ENCODE measurements around the gene ZNF768.

Gene ZNF768

GRCh38 chr16:30527635-30528178 lies 1.3 kb upstream of the ZNF768 start:
- Histone ChIP-seq H3K23ac (ENCODE audit: low read length) (no peak overlapping the region), H3K36me3 (ENCODE audit: control insufficient read depth in 1 of 2, insufficient read depth in 2 of 2, low read length in 2 of 2) (peaks cover 21% of the 10 kb centered on the region in 2 experiments), H2AK5ac (ENCODE audit: low read length) (peak overlapping the region; percentile 52), H3K14ac (ENCODE audit: low read length) (peak overlapping the region; percentile 63), H4K91ac (ENCODE audit: low read depth, low read length) (peak overlapping the region; percentile 87), H3K79me2 (ENCODE audit: control insufficient read depth, insufficient read depth, low read length, poor library complexity) (peaks cover 6% of the 10 kb centered on the region), H3K27ac (ENCODE audit: low read depth, low read length) (peak overlapping the region; percentile 87), H2AFZ (ENCODE audit: insufficient read depth, low read length, poor library complexity) (peak overlapping the region; percentile 86), H3K79me1 (ENCODE audit: low read length) (peaks cover 11% of the 10 kb centered on the region), H3K4me3 (ENCODE audit: low read depth, low read length) (no peak overlapping the region), H4K12ac (ENCODE audit: low read depth, low read length) (peak overlapping the region; percentile 23), H3K4ac (ENCODE audit: low read depth, low read length) (peak overlapping the region; percentile 41), H2BK12ac (ENCODE audit: low read length) (peak overlapping the region; percentile 28), H2BK120ac (ENCODE audit: insufficient read depth, low read length, poor library complexity) (peak overlapping the region; percentile 37), H3K27me3 (ENCODE audit: insufficient read depth, low read length) (no peaks in the 10 kb centered on the region), H3K4me1 (ENCODE audit: control insufficient read depth in 1 of 2, insufficient read depth in 2 of 2, low read length in 2 of 2) (peaks cover 3 to 14% of the 10 kb centered on the region in 2 experiments), H4K8ac (ENCODE audit: low read depth, low read length) (peak overlapping the region; percentile 76), H3K9me3 (ENCODE audit: insufficient read depth, low read depth, low read length) (peaks cover 1% of the 10 kb centered on the region), H3K18ac (ENCODE audit: low read length) (peak overlapping the region; percentile 64), H2BK5ac (ENCODE audit: low read depth, low read length, poor library complexity) (peak overlapping the region; percentile 86), H3K9ac (ENCODE audit: low read length) (peak overlapping the region; percentile 0), H3K4me2 (ENCODE audit: low read length) (peak overlapping the region; percentile 56)
- WGBS (ENCODE audit: extremely low coverage, insufficient coverage, insufficient read length) = no CpG with 5 or more reads among the region's 14 CpGs
- DNase-seq = peak; percentile 97 to 99

- Histone ChIP-seq H4K91ac (ENCODE audit: low read depth, low read length) (peak overlapping the region; percentile 87), H3K79me2 (ENCODE audit: control insufficient read depth, insufficient read depth, low read length, poor library complexity) (peaks cover 6% of the 10 kb centered on the region), H2AFZ (ENCODE audit: insufficient read depth, low read length, poor library complexity) (peak overlapping the region; percentile 72), H3K4me1 (ENCODE audit: control insufficient read depth in 1 of 2, insufficient read depth in 2 of 2, low read length in 2 of 2) (peaks cover 3 to 14% of the 10 kb centered on the region in 2 experiments), H3K14ac (ENCODE audit: low read length) (peak overlapping the region; percentile 88), H3K79me1 (ENCODE audit: low read length) (peaks cover 11% of the 10 kb centered on the region), H2AK5ac (ENCODE audit: low read length) (peak overlapping the region; percentile 18), H3K4ac (ENCODE audit: low read depth, low read length) (peak overlapping the region; percentile 66), H3K36me3 (ENCODE audit: control insufficient read depth in 1 of 2, insufficient read depth in 2 of 2, low read length in 2 of 2) (peaks cover 14 to 15% of the 10 kb centered on the region in 2 experiments), H4K12ac (ENCODE audit: low read depth, low read length) (peak overlapping the region; percentile 83), H3K23ac (ENCODE audit: low read length) (no peak overlapping the region), H4K8ac (ENCODE audit: low read depth, low read length) (peak overlapping the region; percentile 78), H3K18ac (ENCODE audit: low read length) (peak overlapping the region; percentile 94), H3K4me2 (ENCODE audit: low read length) (peak overlapping the region; percentile 74), H3K27me3 (ENCODE audit: insufficient read depth, low read length) (no peaks in the 10 kb centered on the region), H2BK120ac (ENCODE audit: insufficient read depth, low read length, poor library complexity) (peak overlapping the region; percentile 71), H3K9me3 (ENCODE audit: insufficient read depth, low read depth, low read length) (peaks cover 1% of the 10 kb centered on the region), H3K4me3 (ENCODE audit: low read depth, low read length) (peak overlapping the region; percentile 84), H2BK12ac (ENCODE audit: low read length) (peak overlapping the region; percentile 28), H2BK5ac (ENCODE audit: low read depth, low read length, poor library complexity) (peak overlapping the region; percentile 93), H3K27ac (ENCODE audit: low read depth, low read length) (peak overlapping the region; percentile 89), H3K9ac (ENCODE audit: low read length) (peak overlapping the region; percentile 86)
- peak; percentile 98 to 99 for DNase-seq
- no CpG with 5 or more reads among the region's 79 CpGs for WGBS (ENCODE audit: extremely low coverage, insufficient coverage, insufficient read length)
These were observed 663 bp upstream of the ZNF768 start for GRCh38 chr16:30526823-30527634.

DNA sequence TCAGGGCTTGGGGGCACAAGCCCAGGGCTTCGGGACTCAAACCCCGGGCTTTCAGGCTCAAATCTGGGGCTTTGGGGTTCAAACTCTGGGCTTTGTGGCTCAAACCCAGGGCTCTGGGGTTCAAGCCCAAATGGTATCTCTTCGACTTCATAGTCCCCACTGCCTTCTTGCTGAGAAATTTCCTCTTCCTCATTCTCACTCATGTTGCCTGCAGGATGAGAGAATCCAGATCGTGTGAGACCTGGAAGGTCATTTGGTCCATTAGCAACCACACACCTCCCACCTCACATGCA lies 576 bp downstream of the ZNF768 start:
- H3K79me2 ChIP-seq (ENCODE audit: control insufficient read depth, insufficient read depth, low read length, poor library complexity) = peaks cover 6% of the 10 kb centered on the region
- peak overlapping the region; percentile 89 for H4K91ac ChIP-seq (ENCODE audit: low read depth, low read length)
- peaks cover 11 to 14% of the 10 kb centered on the region in 2 experiments for H3K36me3 ChIP-seq (ENCODE audit: control insufficient read depth in 1 of 2, insufficient read depth in 2 of 2, low read length in 2 of 2)
- peak overlapping the region; percentile 94 for H3K4me2 ChIP-seq (ENCODE audit: low read length)
- H2AK5ac ChIP-seq (ENCODE audit: low read length) = no peak overlapping the region
- no peak overlapping the region for H3K18ac ChIP-seq (ENCODE audit: low read length)
- peak overlapping the region; percentile 71 for H2AFZ ChIP-seq (ENCODE audit: insufficient read depth, low read length, poor library complexity)
- H3K4me3 ChIP-seq (ENCODE audit: low read depth, low read length) = peak overlapping the region; percentile 84
- no peak overlapping the region for H3K9ac ChIP-seq (ENCODE audit: low read length)
- no peaks in the 10 kb centered on the region for H3K27me3 ChIP-seq (ENCODE audit: insufficient read depth, low read length)
- no peak overlapping the region for H4K8ac ChIP-seq (ENCODE audit: low read depth, low read length)
- no peak overlapping the region for H3K14ac ChIP-seq (ENCODE audit: low read length)
- H3K4me1 ChIP-seq (ENCODE audit: control insufficient read depth in 1 of 2, insufficient read depth in 2 of 2, low read length in 2 of 2) = peaks cover 3 to 14% of the 10 kb centered on the region in 2 experiments
- H2BK5ac ChIP-seq (ENCODE audit: low read depth, low read length, poor library complexity) = no peak overlapping the region
- H4K12ac ChIP-seq (ENCODE audit: low read depth, low read length) = peak overlapping the region; percentile 24
- H3K79me1 ChIP-seq (ENCODE audit: low read length) = peaks cover 11% of the 10 kb centered on the region
- no CpG with 5 or more reads among the region's 4 CpGs for WGBS (ENCODE audit: extremely low coverage, insufficient coverage, insufficient read length)
- H3K9me3 ChIP-seq (ENCODE audit: insufficient read depth, low read depth, low read length) = peaks cover 1% of the 10 kb centered on the region
- no peak overlapping the region for H2BK12ac ChIP-seq (ENCODE audit: low read length)
- no peak overlapping the region for H3K23ac ChIP-seq (ENCODE audit: low read length)
- no peak overlapping the region for H3K4ac ChIP-seq (ENCODE audit: low read depth, low read length)
- H2BK120ac ChIP-seq (ENCODE audit: insufficient read depth, low read length, poor library complexity) = no peak overlapping the region
- H3K27ac ChIP-seq (ENCODE audit: low read depth, low read length) = no peak overlapping the region
- no peak for DNase-seq

DNA sequence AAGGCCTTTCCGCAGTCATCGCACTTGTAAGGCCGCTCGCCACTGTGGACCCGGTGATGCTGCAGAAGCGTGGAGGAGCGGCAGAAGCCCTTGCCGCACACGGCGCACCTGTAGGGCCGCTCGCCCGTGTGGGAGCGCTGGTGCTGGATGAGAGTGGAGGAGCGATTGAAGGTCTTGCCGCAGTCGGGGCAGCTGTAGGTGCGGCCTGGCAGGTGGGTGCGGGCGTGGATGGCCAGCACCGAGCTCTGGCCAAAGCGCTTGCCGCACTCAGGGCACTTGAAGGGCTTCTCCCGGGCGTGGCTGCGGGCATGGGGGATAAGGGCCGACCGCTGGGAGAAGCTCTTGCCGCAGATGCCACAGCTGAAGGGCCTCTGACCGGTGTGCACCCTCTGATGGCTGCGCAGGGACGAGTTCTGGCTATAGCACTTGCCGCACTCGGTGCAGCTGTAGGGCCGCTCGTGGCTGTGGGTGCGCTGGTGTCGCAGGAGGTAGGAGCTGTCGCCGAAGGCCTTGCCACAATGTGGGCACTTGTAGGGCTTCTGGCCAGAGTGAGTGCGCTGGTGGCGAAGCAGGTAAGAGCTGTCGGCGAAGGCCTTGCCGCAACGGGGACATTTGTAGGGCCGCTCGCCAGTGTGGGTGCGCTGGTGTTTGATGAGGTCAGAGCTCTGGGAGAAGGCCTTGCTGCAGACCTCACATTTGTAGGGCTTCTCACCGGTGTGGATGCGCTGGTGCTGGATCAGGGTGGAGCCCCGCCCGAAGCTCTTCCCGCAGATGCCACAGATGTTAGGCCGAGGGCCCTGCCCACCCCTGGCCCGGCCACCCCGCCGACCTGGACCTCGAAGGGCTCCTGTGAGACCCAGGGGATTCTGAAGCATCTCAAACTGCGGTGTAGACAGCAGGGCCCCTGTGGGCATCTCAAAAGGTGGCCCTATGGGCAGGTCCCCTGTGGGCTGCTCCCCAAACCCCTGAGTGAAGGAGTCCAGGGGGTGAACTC lies 1.5 kb downstream of the ZNF768 start:
- Histone ChIP-seq H3K79me1 (ENCODE audit: low read length) (peaks cover 11% of the 10 kb centered on the region), H2AFZ (ENCODE audit: insufficient read depth, low read length, poor library complexity) (no peak overlapping the region), H2AK5ac (ENCODE audit: low read length) (no peak overlapping the region), H3K18ac (ENCODE audit: low read length) (no peak overlapping the region), H3K4me3 (ENCODE audit: low read depth, low read length) (no peak overlapping the region), H4K91ac (ENCODE audit: low read depth, low read length) (no peak overlapping the region), H3K27ac (ENCODE audit: low read depth, low read length) (no peak overlapping the region), H3K23ac (ENCODE audit: low read length) (no peak overlapping the region), H3K79me2 (ENCODE audit: control insufficient read depth, insufficient read depth, low read length, poor library complexity) (peaks cover 6% of the 10 kb centered on the region), H4K12ac (ENCODE audit: low read depth, low read length) (no peak overlapping the region), H2BK12ac (ENCODE audit: low read length) (no peak overlapping the region), H3K4ac (ENCODE audit: low read depth, low read length) (no peak overlapping the region), H3K36me3 (ENCODE audit: control insufficient read depth in 1 of 2, insufficient read depth in 2 of 2, low read length in 2 of 2) (peaks cover 9 to 14% of the 10 kb centered on the region in 2 experiments), H3K4me2 (ENCODE audit: low read length) (no peak overlapping the region), H3K14ac (ENCODE audit: low read length) (no peak overlapping the region), H4K8ac (ENCODE audit: low read depth, low read length) (no peak overlapping the region), H2BK120ac (ENCODE audit: insufficient read depth, low read length, poor library complexity) (no peak overlapping the region), H3K9me3 (ENCODE audit: insufficient read depth, low read depth, low read length) (peaks cover 1% of the 10 kb centered on the region), H2BK5ac (ENCODE audit: low read depth, low read length, poor library complexity) (no peak overlapping the region), H3K9ac (ENCODE audit: low read length) (no peak overlapping the region), H3K27me3 (ENCODE audit: insufficient read depth, low read length) (no peaks in the 10 kb centered on the region), H3K4me1 (ENCODE audit: control insufficient read depth in 1 of 2, insufficient read depth in 2 of 2, low read length in 2 of 2) (peaks cover 3 to 11% of the 10 kb centered on the region in 2 experiments)
- DNase-seq = no peak
- no CpG with 5 or more reads among the region's 60 CpGs for WGBS (ENCODE audit: extremely low coverage, insufficient coverage, insufficient read length)
